ENCODE results near the gene GCG.

- TF ChIP-seq EP300 (IDR thresholded peaks at IDR 0.05; ENCODE audit: borderline replicate concordance in 1 of 2, low read depth in 1 of 2, low read length in 1 of 2): no peak
- peak; percentile 75 for TF ChIP-seq CTCF (IDR thresholded peaks at IDR 0.05)
- no peak for TF ChIP-seq USF2 (IDR thresholded peaks at IDR 0.05; ENCODE audit: borderline replicate concordance, low read depth, low read length)
- TF ChIP-seq POLR2AphosphoS5 (IDR thresholded peaks at IDR 0.05; ENCODE audit: low read depth, low read length): no peak
- no peak for TF ChIP-seq MXI1 (IDR thresholded peaks at IDR 0.05; ENCODE audit: low read depth, low read length)
- no peak for TF ChIP-seq GABPA (IDR thresholded peaks at IDR 0.05; ENCODE audit: low read depth)
- TF ChIP-seq TCF12 (IDR thresholded peaks at IDR 0.05): no peak
- no peak for TF ChIP-seq CHD2 (IDR thresholded peaks at IDR 0.05; ENCODE audit: low read length, partially characterized antibody)
- TF ChIP-seq ELF1 (IDR thresholded peaks at IDR 0.05): no peak
- no peak for TF ChIP-seq RXRA (IDR thresholded peaks at IDR 0.05; ENCODE audit: borderline replicate concordance, low read depth)
- TF ChIP-seq USF1 (IDR thresholded peaks at IDR 0.05; ENCODE audit: borderline replicate concordance, low read depth): no peak
- peak; percentile 59 for TF ChIP-seq SMC3 (IDR thresholded peaks at IDR 0.05; ENCODE audit: low read depth, low read length)
- no peak for TF ChIP-seq TEAD4 (IDR thresholded peaks at IDR 0.05; ENCODE audit: borderline replicate concordance, insufficient read depth)
- TF ChIP-seq IRF3 (IDR thresholded peaks at IDR 0.05; ENCODE audit: low read depth, low read length): no peak
These were observed 1.7 kb upstream of the GCG start for GRCh38 chr2:162153608-162154224.
